ENCODE measurements around the gene PPP1R16B. TPM values are rescaled to one million over a fixed set of nuclear protein-coding genes. Genes with fewer than 3 reads are reported as not detected.
"Not testable (repeated sequence)": the region's sequence is repeated elsewhere in the genome, so short reads cannot be mapped to it uniquely, and the experiment has no call there.

The PPP1R16B gene
- total and polyA plus RNA-seq, 4 experiments from 2014 or later: 17.3 to 55.1 (median 45.5) TPM

- H3K9me3 Mint-ChIP-seq: no peaks in the 10 kb centered on the region
- peaks cover 50 to 85% (median 68%) of the 10 kb centered on the region in 4 donors for H3K4me1 Mint-ChIP-seq
- intact Hi-C loops (cut with micrococcal nuclease): no loop called here
- H3K27ac Mint-ChIP-seq: peak overlapping the region; percentile 15 to 79 (median 70)
- no peaks in the 10 kb centered on the region for H3K27me3 ChIP-seq (ENCODE audit: insufficient read depth, low read length)
- no peak for DNase-seq
- no peak overlapping the region for H3K27ac ChIP-seq (ENCODE audit: low read depth, low read length)
- ChIA-PET CTCF (ENCODE audit: partially characterized antibody) (interaction anchor here (0.5 kb wide), 1 partner anchor 73 kb away, joined by 3 read pairs; no protein-coding TSS in a partner anchor), POLR2A (ENCODE audit: partially characterized antibody) (interaction anchor here (1.8 to 7.7 kb wide), 2 partner anchors 14 to 20 kb away, joined by 5 to 66 read pairs; no protein-coding TSS in a partner anchor)
- no peak overlapping the region for H3K4me3 Mint-ChIP-seq
- H3K4me3 ChIP-seq (ENCODE audit: low read length in 2 of 2): no peak overlapping the region
- H3K36me3 ChIP-seq (ENCODE audit: insufficient read depth, low read length): no peaks in the 10 kb centered on the region
- H3K27me3 Mint-ChIP-seq: no peaks in the 10 kb centered on the region
- peaks cover 9 to 20% of the 10 kb centered on the region in 2 donors for H3K36me3 Mint-ChIP-seq
- H3K4me1 ChIP-seq (ENCODE audit: insufficient read depth, low read length): peaks cover 69% of the 10 kb centered on the region
- no peaks in the 10 kb centered on the region for H3K9me3 ChIP-seq (ENCODE audit: control insufficient read depth in 1 of 2, low read length in 2 of 2)
These were observed 49.2 kb downstream of the PPP1R16B start for GRCh38 chr20:38854654-38855066.

DNA sequence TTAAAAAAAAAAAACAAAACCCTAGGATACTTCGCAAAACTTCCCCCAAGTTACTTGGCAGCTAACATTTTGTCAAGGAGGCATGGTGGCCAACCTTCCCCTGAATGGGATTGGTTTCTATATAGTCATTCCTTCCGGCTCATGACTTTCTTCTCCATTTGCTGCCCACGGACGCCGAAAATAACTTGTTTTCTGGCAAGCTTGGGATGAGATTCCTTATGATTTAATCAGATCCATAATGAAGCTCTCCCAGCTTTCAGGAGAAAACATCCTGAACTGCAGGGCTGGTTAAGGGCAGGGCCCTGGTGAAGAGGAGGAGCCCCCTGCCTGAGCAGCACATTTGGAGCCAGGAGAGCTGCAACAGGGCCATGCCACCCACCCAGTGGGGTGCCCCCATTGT lies 49.9 kb downstream of the PPP1R16B start:
- Histone ChIP-seq H3K36me3 (ENCODE audit: insufficient read depth, low read length) (no peaks in the 10 kb centered on the region), H3K4me1 (ENCODE audit: insufficient read depth, low read length) (peaks cover 70% of the 10 kb centered on the region), H3K4me3 (ENCODE audit: low read length in 2 of 2) (no peak overlapping the region), H3K9me3 (ENCODE audit: control insufficient read depth in 1 of 2, low read length in 2 of 2) (no peaks in the 10 kb centered on the region), H3K27ac (ENCODE audit: low read depth, low read length) (no peak overlapping the region), H3K27me3 (ENCODE audit: insufficient read depth, low read length) (no peaks in the 10 kb centered on the region)
- intact Hi-C loops (cut with micrococcal nuclease): no loop called here
- CTCF ChIA-PET (ENCODE audit: partially characterized antibody): interaction anchor here (0.8 to 2.6 kb wide), 5 partner anchors 12 to 48 kb away, joined by 3 to 11 read pairs (median 3); no protein-coding TSS in a partner anchor
- DNase-seq: no peak
- Mint-ChIP-seq H3K9me3 (no peaks in the 10 kb centered on the region), H3K4me1 (peaks cover 49 to 82% (median 67%) of the 10 kb centered on the region in 4 donors), H3K27me3 (no peaks in the 10 kb centered on the region), H3K4me3 (peak overlapping the region in 1 of 8 donors; percentile 30), H3K36me3 (peaks cover 9 to 20% of the 10 kb centered on the region in 2 donors), H3K27ac (peak overlapping the region in 6 of 7 donors; percentile 15 to 79 (median 62))
- POLR2A ChIA-PET (ENCODE audit: partially characterized antibody): interaction anchor here (7.7 kb wide), 1 partner anchor 19 kb away, joined by 66 read pairs; no protein-coding TSS in a partner anchor

- H3K9me3 ChIP-seq (ENCODE audit: control insufficient read depth in 1 of 2, low read length in 2 of 2): no peaks in the 10 kb centered on the region
- H3K27ac Mint-ChIP-seq: peak overlapping the region; percentile 58 to 93 (median 86)
- H3K4me3 Mint-ChIP-seq: peak overlapping the region in 5 of 8 donors; percentile 13 to 84 (median 65)
- ChIA-PET POLR2A (ENCODE audit: partially characterized antibody) (interaction anchor here (7.7 kb wide), 1 partner anchor 18 kb away, joined by 66 read pairs; no protein-coding TSS in a partner anchor), CTCF (ENCODE audit: partially characterized antibody) (interaction anchor here (0.9 to 2.6 kb wide), 6 partner anchors 10 to 51 kb away, joined by 3 to 11 read pairs (median 4); partner anchors contain the start of gene PPP1R16B)
- H3K27ac ChIP-seq (ENCODE audit: low read depth, low read length): no peak overlapping the region
- H3K36me3 Mint-ChIP-seq: peaks cover 9 to 23% of the 10 kb centered on the region in 2 donors
- H3K9me3 Mint-ChIP-seq: no peaks in the 10 kb centered on the region
- no peaks in the 10 kb centered on the region for H3K27me3 Mint-ChIP-seq
- peaks cover 78% of the 10 kb centered on the region for H3K4me1 ChIP-seq (ENCODE audit: insufficient read depth, low read length)
- intact Hi-C loops (cut with micrococcal nuclease): no loop called here
- peaks cover 57 to 90% (median 75%) of the 10 kb centered on the region in 4 donors for H3K4me1 Mint-ChIP-seq
- no peaks in the 10 kb centered on the region for H3K27me3 ChIP-seq (ENCODE audit: insufficient read depth, low read length)
- H3K36me3 ChIP-seq (ENCODE audit: insufficient read depth, low read length): no peaks in the 10 kb centered on the region
- DNase-seq: no peak
- no peak overlapping the region for H3K4me3 ChIP-seq (ENCODE audit: low read length in 2 of 2)
These were observed 51.1 kb downstream of the PPP1R16B start for GRCh38 chr20:38856570-38856969.

DNA sequence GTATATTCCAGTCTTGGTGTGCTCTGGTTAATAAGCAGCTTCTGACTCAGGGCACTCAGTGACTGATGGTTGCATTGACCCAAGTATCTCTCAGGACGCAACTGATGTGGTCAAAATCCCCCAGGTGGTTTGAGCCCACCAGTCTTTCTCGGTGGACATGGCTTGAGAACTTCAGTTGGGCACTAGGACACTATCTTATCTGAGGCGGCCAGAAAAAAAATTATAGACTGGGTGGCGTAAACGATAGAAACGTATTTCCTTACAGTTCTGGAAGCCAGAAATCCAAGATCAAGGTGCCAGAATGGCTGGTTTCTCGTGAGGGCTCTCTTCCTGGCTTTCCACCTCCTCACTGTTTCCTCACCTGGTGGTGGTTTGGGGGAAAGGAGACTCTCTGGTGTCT lies 52.2 kb downstream of the PPP1R16B start:
- H3K4me1 Mint-ChIP-seq: peaks cover 65 to 92% (median 80%) of the 10 kb centered on the region in 4 donors
- H3K36me3 ChIP-seq (ENCODE audit: insufficient read depth, low read length): no peaks in the 10 kb centered on the region
- peak overlapping the region in 1 of 8 donors; percentile 48 for H3K4me3 Mint-ChIP-seq
- H3K9me3 Mint-ChIP-seq: no peaks in the 10 kb centered on the region
- H3K9me3 ChIP-seq (ENCODE audit: control insufficient read depth in 1 of 2, low read length in 2 of 2): no peaks in the 10 kb centered on the region
- H3K27ac Mint-ChIP-seq: peak overlapping the region in 6 of 7 donors; percentile 72 to 94 (median 85)
- ChIA-PET POLR2A (ENCODE audit: partially characterized antibody) (interaction anchor here (2.2 to 7.7 kb wide), 2 partner anchors 14 to 17 kb away, joined by 13 to 66 read pairs; no protein-coding TSS in a partner anchor), CTCF (ENCODE audit: partially characterized antibody) (interaction anchor here (1.2 to 3.7 kb wide), 6 partner anchors 12 to 35 kb away, joined by 3 to 19 read pairs (median 6); no protein-coding TSS in a partner anchor)
- H3K27me3 Mint-ChIP-seq: no peaks in the 10 kb centered on the region
- DNase-seq: no peak
- H3K4me3 ChIP-seq (ENCODE audit: low read length in 2 of 2): no peak overlapping the region
- no peaks in the 10 kb centered on the region for H3K27me3 ChIP-seq (ENCODE audit: insufficient read depth, low read length)
- no peak overlapping the region for H3K27ac ChIP-seq (ENCODE audit: low read depth, low read length)
- intact Hi-C loops (cut with micrococcal nuclease): loop anchor here (2.0 kb wide), 2 partner anchors 13 to 15 kb away; no protein-coding TSS in a partner anchor
- H3K4me1 ChIP-seq (ENCODE audit: insufficient read depth, low read length): peaks cover 88% of the 10 kb centered on the region
- peaks cover 5 to 16% of the 10 kb centered on the region in 2 donors for H3K36me3 Mint-ChIP-seq

GRCh38 chr20:38859070-38859690 lies 53.7 kb downstream of the PPP1R16B start:
- no peaks in the 10 kb centered on the region for H3K9me3 Mint-ChIP-seq
- Histone ChIP-seq H3K4me3 (ENCODE audit: low read length in 2 of 2) (no peak overlapping the region), H3K27me3 (ENCODE audit: insufficient read depth, low read length) (no peaks in the 10 kb centered on the region), H3K4me1 (ENCODE audit: insufficient read depth, low read length) (peaks cover 90% of the 10 kb centered on the region), H3K36me3 (ENCODE audit: insufficient read depth, low read length) (no peaks in the 10 kb centered on the region), H3K9me3 (ENCODE audit: control insufficient read depth in 1 of 2, low read length in 2 of 2) (no peaks in the 10 kb centered on the region), H3K27ac (ENCODE audit: low read depth, low read length) (peak overlapping the region; percentile 22)
- peak overlapping the region; percentile 26 to 71 (median 40) for H3K4me3 Mint-ChIP-seq
- H3K27ac Mint-ChIP-seq: peak overlapping the region; percentile 78 to 94 (median 88)
- H3K4me1 Mint-ChIP-seq: peaks cover 71 to 93% (median 82%) of the 10 kb centered on the region in 4 donors
- ChIA-PET CTCF (ENCODE audit: partially characterized antibody) (interaction anchor here (0.6 to 3.7 kb wide), 10 partner anchors 10 to 201 kb away, joined by 3 to 19 read pairs (median 4); partner anchors contain the start of gene PPP1R16B), POLR2A (ENCODE audit: partially characterized antibody) (interaction anchor here (0.6 to 7.7 kb wide), 8 partner anchors 13 to 53 kb away, joined by 3 to 66 read pairs (median 5); no protein-coding TSS in a partner anchor)
- H3K27me3 Mint-ChIP-seq: no peaks in the 10 kb centered on the region
- peaks cover 2 to 22% of the 10 kb centered on the region in 2 donors for H3K36me3 Mint-ChIP-seq
- peak in 2 of 5 donors; percentile 53 to 61 for DNase-seq
- intact Hi-C loops (cut with micrococcal nuclease): loop anchor here (2.0 kb wide), 2 partner anchors 14 kb away; no protein-coding TSS in a partner anchor

DNA sequence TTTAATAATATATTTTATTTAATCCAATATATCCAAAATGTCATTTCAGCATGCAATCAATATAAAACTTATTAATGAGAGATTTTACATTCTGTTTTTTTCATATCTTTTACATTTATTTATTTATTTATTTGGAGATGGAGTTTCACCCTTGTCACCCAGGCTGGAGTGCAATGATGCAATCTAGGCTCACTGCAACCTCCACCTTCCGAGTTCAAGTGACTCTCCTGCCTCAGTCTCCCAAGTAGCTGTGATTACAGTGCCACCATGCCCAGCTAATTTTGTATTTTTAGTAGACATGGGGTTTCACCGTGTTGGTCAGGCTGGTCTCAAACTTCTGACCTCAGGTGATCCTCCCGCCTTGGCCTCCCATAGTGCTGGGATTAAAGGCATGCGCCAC lies 54.4 kb downstream of the PPP1R16B start:
- not testable (repeated sequence) for H3K36me3 ChIP-seq (ENCODE audit: insufficient read depth, low read length); H3K27me3 Mint-ChIP-seq; H3K27me3 ChIP-seq (ENCODE audit: insufficient read depth, low read length); H3K4me3 Mint-ChIP-seq; H3K4me3 ChIP-seq (ENCODE audit: low read length in 2 of 2); DNase-seq; H3K27ac ChIP-seq (ENCODE audit: low read depth, low read length); H3K9me3 ChIP-seq (ENCODE audit: control insufficient read depth in 1 of 2, low read length in 2 of 2); H3K9me3 Mint-ChIP-seq
- peaks cover 0 to 22% of the 10 kb centered on the region in 2 donors for H3K36me3 Mint-ChIP-seq
- peaks cover 90% of the 10 kb centered on the region for H3K4me1 ChIP-seq (ENCODE audit: insufficient read depth, low read length)
- POLR2A ChIA-PET (ENCODE audit: partially characterized antibody): interaction anchor here (1.1 to 7.7 kb wide), 6 partner anchors 14 to 53 kb away, joined by 3 to 66 read pairs (median 10); no protein-coding TSS in a partner anchor
- peak overlapping the region in 5 of 7 donors; percentile 29 to 96 (median 78) for H3K27ac Mint-ChIP-seq
- CTCF ChIA-PET (ENCODE audit: partially characterized antibody): interaction anchor here (0.8 to 3.7 kb wide), 9 partner anchors 10 to 54 kb away, joined by 3 to 19 read pairs (median 5); partner anchors contain the start of gene PPP1R16B
- H3K4me1 Mint-ChIP-seq: peaks cover 66 to 91% (median 78%) of the 10 kb centered on the region in 4 donors
- intact Hi-C loops (cut with micrococcal nuclease): loop anchor here (2.0 kb wide), 2 partner anchors 13 to 15 kb away; no protein-coding TSS in a partner anchor
